COR-L47 (cell line): ENCODE results near the gene SH2D7.

Experiments used
- DNase-seq: peaks from one replicate; lab custom pipeline; 2025; lab: John Stamatoyannopoulos, UW

Gene SH2D7

DNA sequence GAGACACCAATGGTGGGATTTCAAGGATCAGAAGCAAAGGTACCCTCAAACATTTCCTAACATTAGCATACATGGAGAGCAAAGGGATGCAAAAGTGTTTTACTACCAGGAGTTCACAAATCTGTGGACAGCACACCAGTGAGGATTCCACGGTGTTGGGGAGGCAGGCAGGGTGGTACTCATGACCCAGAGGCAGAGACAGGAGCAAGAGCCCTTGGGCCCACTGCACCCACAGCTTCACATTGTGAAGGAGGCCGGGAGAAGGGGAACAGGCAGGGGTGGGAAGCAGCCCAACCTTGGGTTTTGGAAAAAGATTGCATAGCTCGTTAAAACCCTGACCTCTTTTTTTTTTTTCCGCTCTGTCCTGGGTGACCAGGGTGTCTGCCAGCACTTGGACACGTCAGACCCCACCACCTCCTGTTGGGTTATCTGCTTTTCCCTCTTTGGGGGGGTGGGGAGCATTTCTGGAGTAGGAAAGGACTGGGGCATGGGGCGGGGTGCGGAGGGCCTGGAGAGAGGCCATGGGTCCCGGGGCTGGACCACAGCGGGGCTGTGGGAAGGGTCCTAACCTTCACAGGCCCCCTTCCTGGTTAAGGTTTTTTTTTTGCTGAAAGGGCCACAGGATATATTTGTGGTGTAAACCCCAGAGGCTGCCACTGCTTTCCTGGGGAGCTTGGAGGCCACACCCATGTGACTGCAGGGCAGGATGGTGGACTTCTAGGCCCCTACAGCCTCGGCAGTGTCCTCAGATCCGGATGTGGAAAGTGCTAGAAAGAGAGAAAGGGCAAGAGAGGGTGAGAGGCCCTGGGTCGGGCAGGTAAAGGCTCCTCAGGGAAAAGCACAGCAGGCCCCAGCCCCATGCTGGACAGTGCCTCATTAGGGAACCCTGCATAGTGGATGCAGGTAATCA, 12.5 kb downstream of the SH2D7 start:
- DNase-seq, result no peak

DNA sequence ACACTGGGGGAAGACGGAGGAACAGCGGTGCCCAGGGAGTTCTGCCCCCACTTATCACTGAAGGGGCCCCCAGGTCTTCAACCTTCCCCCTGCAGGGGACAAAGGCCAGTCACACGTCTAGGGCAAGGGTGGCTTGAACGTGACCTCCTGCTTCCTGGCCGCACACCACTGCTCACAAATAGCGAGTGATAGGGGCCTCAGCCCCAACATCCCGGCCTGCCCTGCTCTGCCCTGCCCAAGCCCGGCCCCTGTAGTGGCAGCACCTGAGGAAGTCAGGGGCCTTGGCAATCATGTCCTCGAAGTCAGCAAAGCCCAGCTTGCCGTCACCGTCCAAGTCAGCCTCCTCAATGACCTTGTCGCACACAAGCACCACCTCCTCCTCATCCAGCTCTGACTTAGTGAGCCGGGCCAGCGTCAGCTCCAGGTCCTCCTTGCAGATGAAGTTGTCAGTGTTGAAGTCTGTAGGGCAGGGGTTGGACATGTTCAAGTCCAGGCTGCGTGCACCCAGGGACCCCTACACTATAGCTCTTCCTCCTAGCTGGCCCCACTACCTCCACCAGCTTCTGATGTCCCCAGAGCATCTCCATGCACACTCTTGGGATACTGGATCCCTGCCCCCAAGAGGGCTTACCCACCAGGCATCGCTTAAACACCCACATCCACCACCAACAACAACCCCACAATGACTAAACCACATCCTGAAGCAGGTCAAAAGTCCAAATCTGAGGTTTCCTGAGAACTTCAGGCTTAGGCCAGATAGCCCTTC, 13.3 kb downstream of the SH2D7 start:
- no peak for DNase-seq

DNA sequence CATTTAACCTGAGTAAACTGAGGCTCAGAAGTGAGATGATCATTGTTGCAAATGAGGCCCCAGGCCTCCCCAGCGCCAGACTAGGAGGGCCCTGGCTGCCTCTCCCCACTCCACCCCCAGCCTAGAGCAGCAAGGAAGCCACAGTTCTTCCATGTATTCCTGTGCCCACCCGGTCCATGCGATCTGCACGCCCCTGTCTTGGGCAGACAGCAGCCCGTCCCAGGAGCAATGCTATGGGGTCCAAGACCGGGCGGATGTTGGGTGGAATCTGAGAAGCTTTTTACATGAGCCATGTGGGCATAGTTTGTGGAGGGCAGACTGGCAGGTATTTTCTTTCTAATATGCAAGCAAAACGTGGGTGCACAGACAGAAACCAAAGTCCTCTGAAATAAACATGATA, 15.1 kb downstream of the SH2D7 start:
- DNase-seq, result no peak

DNA sequence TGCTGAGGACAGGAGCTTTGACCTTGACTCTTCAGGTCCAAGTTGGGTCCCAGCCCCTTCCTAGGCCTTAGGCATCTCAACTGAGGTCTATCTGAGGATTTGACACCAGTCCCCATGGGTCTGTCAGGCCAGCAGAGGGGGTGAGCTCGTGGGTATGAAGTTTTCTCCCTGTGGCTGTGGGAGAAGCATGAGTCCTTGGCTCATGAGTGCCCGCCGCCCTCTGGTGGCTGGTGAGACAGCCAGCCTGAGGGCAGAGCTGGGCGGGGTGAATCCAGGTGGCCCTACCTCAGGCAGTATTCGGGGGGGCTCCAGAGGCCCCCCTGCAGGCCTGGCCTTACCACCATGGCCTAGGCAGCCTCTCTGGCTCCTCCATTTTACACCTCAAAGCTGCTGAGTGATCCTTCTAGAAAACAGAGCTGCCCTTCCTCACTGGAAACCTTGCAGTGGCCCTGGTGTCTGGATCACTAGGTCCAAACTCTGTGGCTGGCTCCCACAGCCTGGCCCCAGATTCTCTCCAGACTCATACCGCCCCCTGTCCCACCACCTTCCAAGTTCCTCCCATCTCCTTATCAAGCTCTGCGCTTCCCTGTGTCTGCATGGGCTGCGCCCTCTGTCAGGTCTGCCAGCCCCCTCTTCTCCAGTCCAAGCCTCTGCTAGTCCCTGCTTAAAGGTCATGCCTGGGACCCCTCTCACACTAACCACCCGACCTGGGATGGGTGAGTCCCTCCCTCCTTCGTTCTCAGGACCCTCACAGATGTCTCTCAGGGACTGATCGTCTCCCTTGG, 16.1 kb downstream of the SH2D7 start:
- DNase-seq, result peak; percentile 82

DNA sequence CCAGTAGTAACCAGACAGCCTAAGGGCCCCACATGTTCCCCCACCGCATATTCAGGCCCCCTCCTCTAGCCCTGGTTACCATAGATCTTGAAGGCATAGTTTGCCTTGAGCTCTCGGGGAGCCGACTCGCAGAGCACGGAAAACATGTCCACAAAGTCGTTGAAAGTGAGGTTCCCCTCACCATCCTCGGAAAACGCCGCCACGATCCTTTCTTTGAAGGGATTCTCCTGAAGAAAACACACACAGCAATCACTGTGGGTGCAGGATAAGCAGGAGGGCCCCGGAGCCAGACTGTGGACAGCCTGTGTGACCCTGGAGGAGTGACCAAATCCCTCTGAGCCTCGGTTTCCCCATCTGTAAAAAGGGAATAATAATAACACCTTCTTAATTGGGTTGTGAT, 16.8 kb downstream of the SH2D7 start:
- no peak for DNase-seq

DNA sequence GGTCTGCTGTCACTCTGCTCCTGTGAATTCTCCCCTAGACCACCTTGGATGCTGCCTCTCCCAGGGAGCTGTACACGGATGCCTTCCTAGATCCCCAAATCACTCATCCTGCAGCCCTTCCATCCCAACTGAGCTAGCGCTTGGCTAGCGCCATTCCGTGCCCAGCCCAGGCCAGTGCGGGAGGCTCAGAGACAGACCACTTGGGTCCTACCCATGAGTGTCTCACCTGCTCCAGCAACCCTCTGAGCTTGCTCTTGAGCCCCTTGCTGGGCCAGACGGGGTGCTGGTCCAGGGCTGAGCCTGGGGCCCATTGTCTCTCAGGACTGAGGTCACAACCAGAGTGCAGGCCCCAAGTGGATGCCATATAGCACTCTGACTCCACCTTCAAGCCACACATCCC, 17.7 kb downstream of the SH2D7 start:
- no peak for DNase-seq

DNA sequence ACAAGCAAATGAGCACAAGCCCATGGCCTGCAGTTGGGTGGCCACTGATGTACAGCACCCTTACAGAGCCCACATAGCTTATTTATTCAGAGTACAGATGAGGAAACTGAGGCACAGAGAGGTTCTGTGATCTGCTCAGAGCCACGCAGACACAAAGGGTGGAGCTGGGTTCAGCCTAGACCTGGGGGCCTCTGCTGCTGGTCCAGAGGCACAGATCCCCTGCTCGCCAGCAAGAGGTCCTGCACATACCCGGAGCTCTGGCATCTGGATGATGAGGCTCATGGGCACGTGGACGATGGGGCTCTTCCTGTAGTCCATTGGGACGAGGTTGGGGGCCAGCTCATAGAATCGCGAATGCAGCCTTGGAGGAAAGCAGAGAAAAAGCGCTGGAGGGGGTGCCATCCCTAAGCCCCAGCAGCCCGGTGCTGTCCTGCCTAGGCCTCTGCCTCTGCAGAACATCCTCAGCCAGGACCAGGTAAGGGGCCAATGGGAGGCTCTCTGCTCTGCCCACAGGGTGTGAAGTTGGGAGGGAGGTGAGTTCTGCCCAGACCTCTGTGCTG, 18.6 kb downstream of the SH2D7 start:
- no peak for DNase-seq

DNA sequence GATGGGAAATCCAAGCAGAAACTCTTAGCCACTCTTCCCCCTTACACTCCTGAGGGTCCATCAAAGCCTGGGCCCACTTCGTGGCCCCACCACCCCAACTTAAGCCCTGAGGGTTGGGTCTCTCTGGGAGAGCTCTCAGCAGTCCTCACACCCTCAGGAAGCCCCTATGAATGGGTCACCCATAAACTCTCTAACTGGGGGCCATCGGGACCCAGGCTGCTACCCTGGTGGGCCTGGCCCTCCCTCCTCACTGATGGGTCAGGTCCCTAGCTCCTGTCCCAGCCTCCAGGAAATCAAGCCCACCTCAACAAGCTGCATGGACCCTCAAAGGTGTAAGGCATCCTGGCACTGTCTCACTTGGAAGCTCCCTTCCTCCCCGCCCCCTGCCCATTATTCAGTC, 19.4 kb downstream of the SH2D7 start:
- DNase-seq, result no peak

DNA sequence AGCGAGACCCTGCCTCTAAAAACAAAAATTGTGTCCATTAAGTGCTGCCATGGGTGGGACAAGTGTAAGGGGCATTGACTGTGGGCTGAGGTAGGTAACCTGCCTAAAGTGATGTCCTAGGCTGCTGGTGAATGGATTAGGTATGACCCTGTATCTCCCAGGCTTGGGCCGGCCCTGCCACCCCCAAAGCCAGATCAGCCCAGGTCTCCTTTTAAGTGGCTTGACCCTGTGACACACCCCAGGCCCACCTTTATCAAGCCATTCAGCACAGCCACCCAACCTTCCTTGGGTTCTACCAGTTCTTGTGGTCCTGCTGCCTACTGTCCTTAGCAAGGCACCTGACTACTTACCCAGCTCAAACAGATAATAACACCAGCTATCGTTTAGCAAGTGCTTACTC, 20.2 kb downstream of the SH2D7 start:
- no peak for DNase-seq

DNA sequence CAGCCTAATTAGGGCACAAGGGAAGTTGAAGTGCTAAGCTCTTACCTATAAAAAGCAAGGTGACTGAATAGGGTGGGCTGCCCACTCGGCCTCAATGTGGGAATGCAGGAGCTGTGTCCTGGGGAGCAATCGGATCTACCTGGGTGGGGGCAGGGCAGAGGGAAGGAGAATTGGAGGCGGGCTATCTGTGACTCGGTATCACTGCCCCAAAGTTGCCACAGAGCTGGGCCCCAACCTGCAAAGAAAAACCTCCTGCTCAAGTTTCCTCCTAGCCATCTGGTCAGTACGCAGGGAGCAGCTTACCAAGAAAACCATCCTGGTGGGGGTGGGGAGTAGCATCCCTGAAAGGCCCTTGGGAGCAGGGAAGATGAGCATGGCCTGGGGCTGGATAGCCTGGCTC, 28.2 kb downstream of the SH2D7 start:
- DNase-seq, result no peak

DNA sequence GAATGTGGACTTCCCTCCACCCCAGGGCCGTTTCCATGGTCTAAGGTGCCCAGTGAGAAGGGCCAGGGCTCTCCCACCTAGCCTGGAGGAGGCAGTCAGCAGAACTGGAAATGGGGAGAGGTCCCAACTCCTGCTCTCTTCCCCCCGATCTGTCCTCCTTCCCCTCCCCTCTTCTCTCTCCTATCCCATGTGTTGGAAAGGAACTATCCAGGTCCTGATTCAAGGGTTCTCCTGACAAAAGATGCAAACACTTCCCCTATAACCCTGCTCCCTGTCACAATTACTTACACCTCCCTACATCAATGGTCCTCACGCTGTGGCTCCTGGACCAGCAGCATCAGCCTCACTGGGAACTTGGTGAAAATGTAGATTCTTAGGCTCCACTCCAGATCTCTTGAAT, 32.9 kb downstream of the SH2D7 start:
- no peak for DNase-seq

DNA sequence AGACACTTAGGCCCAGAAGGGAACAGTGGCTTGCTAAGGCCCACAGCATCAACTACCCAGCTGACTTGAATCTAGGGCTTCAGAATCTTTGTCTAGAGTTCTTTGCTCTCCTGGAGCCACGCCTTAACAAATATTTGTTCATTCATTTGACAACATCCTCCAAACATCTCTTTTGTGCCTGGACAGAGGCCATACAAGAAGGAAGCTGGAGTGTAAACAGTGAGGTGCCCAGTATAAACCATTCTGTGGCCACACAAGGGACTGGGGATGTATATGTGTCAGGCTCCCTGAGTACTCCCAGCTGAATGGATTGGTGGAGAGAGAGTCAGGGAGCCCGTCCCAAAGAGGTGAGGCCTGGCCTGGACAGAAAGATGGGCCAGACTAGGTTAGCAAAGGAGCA, 35.5 kb downstream of the SH2D7 start:
- DNase-seq, result no peak

DNA sequence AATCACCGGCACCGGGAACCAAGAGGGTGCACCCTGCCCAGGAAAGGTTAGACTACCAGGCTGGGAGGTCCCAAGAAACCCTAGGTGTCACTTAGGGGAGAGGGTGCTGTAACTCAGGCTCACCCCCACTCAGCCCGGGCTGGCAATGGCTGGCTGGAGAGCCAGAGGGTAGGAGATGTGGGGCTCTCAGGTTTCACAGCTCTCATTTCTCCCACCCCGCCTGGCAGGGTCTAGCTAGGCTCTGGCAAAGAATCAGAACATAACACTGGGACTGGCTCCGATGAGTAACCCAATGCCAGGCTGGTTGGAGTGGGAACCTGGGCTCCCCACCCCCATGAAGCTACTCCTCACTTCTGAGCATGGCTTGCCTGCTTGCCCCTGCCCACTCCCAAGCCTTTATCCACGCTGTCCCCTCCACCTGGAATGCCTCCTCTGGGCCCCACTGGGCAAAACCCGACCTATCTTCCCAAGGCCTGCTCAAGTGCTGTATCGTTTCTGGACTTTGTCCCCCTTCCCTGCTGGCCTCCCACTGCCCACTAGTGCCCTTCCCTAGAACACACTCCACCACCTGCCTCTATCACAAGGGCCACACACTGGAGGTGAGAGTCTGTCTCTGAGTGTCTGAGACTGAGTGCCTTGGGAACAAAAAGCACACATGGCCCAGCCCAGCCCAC, 36.9 kb downstream of the SH2D7 start:
- no peak for DNase-seq

DNA sequence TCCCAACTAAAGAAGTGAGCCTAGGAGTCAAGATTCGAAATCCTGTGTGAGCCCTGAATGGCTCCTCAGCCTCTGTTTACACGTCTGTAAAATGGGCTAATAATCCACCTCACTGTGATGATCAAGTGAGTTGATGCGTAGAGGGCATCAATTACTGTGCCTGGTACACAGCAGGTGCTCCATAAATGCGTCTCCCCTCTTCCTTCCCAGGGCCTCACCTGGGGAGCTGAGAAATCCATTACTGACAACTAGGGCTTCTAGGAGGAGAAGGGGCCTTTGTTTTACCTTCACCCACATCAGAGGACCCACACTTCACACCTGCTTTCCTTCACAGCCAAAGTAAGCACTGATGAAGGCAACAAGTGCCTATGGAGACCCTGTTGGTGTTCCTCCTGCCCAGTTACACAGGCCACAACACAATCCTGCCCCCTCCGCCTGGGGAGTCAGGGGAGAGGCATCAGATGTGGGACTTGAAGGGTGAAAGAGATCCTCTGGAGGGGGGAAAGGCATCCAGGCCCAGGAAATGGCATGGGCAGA, 37.5 kb downstream of the SH2D7 start:
- no peak for DNase-seq

DNA sequence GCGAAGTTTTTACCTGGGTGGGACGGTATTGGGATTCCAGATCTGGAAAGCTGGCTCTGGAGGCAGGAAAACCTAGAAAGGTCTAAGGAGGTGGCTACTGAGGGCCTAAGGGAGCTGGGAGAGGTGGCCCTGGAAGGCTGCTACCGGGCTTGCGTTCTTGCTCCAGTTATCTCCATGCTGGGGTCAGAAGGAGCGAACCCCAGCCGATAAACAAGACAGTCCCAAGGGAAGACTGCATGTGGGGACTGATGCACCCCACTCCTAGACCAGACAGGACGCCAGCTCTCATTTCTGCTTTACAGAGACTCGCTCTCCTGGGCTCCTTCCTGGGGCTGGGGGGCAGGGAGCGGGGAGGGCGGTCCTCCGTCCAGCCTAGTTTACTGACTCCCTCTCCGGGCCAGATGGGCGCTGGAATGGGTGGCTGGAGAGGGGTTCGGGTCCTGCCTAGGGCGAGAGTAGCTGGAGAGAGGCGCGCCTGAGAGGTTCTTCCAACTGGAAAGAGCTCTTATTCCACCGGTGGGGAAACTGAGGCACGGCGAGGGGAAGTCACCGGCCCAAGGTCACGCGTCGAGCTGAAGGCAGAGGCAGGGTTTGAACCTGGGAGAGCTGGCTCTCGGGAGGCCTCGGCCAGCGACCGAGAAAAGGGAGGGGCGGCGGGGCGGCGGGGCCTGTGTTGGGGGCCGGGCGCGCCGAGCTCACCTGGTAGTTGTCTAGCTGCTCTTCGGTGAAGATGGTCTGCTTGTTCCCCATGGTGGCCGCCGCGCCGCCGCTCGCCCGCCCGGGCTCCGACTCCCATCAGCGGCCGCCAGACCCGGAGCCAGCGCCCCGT, 38.3 kb downstream of the SH2D7 start:
- DNase-seq, result no peak

DNA sequence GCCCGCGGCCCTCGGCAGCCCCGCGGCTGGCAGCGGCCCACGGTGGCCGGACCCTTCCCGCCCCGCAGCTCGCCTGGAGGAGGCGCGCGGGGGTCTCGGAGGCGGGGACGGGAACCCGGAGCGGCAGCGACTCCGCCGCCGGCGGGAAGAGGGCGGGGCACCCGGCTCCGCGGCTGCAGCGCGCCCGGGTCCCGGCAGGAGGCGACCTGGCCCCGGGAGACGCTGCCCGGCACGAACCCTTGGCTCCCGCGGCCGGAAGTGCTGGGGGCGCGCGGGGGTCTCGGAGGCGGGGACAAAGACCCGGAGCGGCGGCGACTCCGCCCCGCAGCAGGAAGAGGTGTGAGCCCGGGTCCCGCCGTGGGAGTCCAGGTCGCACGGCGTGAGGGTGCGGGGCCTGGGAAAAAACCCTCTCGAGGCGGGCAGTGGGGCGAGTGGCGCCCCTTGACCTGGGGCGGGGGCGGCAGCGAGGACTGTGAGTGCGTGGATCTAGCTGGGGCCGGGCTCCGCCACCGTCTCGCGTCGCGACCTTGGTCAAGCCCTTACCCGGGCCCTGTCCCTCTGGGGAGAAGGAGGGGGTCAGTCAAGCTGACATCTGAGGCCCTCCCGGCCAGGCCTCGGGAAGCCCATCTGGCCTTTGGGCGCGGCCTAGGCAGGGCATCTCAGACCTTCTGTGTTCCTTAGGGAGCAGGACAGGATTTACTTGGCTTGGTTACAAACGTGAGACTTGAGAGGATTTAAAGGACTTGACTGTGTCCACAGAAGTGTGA, 39.1 kb downstream of the SH2D7 start, which contains the start of gene CIB2:
Gene CIB2 (minus strand): TSS at position 151 of the 767 bp plus-strand sequence. CDS start 230 bp downstream, outside the sequence.
- peak; percentile 44 for DNase-seq

DNA sequence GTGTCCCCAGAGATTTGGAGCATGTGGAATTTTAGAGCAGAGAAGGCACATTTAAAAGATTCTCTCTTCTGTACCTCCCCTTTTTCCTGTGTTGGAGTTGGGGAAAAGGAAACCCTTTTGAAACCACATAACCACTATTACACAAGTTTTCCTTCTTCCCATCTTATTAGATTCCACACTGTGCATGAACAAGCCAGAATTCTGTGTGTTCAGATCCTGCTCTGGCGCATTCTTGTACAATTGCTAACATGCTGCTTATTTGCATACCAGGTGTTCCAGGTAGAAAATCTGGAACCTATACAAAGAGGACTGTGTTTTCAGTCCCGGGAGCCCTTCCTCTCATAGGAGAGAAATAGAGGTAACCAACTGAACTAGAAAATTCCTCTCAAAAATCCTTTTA, 41.4 kb downstream of the SH2D7 start:
- DNase-seq, result no peak

DNA sequence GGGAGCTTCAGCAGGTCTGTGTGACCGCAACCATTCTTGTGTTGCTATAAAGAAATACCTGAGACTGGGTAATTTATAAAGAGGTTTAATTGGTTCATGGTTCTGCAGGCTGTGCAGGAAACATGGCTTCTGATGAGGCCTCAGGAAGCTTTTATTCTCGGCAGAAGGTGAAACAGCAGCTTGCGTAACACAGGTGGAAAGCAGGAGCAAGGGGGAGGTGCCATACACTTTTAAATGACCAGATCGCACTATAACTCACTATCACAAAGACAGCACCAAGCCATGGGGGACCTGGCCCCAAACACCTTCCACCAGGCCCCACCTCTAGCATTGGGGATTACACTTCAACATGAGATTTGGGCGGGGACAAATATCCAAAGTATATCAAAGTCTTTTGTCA, 47.2 kb downstream of the SH2D7 start:
- no peak for DNase-seq

DNA sequence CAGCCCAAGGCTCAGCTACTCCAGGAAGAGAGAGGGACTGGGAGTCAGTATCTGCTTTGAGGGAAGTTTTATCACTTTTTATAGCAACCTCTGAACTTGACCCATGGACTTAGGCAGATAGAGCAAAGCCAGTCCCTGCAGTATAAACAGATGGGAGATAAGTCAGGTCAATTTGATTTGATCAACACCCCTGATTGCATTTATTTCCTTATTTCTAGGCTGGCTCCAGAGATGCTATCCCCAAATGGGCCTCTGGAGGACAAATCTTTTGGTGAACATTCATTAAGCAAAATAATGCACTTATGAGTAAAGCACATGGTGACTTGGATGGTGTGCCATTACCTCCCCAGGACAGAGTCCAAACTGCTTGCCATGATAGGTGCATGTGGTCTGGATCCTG, 47.9 kb downstream of the SH2D7 start:
- no peak for DNase-seq

DNA sequence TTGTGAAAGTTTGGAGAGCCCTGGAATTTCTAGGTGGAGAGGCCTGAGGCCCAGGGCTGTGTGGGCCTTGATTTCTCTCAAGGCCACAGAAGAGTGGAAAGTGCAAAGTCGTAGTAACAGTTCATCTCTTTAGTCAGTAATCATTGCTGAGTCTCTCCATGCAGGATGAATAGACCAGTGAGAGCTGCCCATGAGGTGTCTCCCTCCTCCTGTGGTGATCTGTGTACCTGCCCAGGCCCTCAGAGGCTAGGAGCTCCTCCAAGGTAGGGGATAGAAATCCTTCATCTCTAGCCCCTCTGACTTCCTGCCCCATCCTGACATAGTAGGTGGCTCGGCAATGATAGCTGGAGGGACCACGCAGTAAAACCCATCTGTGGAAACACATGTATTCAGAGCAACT, 50.0 kb downstream of the SH2D7 start:
- no peak for DNase-seq
